Neuronal stem cell (in vitro differentiated cells): ENCODE results near the gene SCNN1A.

Source experiments
- DNase-seq: peaks from one replicate; pipeline ENCODE4 v3.0.0-alpha.2; 2013; ENCODE audit warnings: low spot score
- H2AFZ ChIP-seq: one replicate; pipeline ENCODE4 v1.6.1; 2013; ENCODE audit warnings: mild to moderate bottlenecking, low read length, inconsistent platforms
- H2AK5ac ChIP-seq: 2 replicates; pipeline ENCODE4 v1.6.1; 2013; ENCODE audit warnings: low read depth, mild to moderate bottlenecking, inconsistent platforms, low read length, moderate library complexity, mixed read lengths
- H2BK120ac ChIP-seq: 2 replicates; pipeline ENCODE4 v1.6.1; 2013; ENCODE audit warnings: low read depth, mild to moderate bottlenecking, inconsistent platforms, low read length, moderate library complexity, mixed read lengths
- H2BK12ac ChIP-seq: one replicate; pipeline ENCODE4 v1.6.1; 2013; ENCODE audit warnings: low read length, inconsistent platforms
- H2BK15ac ChIP-seq: 2 replicates; pipeline ENCODE4 v1.6.1; 2013; ENCODE audit warnings: mild to moderate bottlenecking, low read length, inconsistent platforms, mixed read lengths
- H2BK5ac ChIP-seq: one replicate; pipeline ENCODE4 v1.6.1; 2013; ENCODE audit warnings: inconsistent platforms, mild to moderate bottlenecking, low read length, moderate library complexity
- H3K14ac ChIP-seq: one replicate; pipeline ENCODE4 v1.6.1; 2013; ENCODE audit warnings: low read length, inconsistent platforms
- H3K18ac ChIP-seq: 2 replicates; pipeline ENCODE4 v1.6.1; 2013; ENCODE audit warnings: low read length, inconsistent platforms
- H3K23ac ChIP-seq: 2 replicates; pipeline ENCODE4 v1.6.1; 2013; ENCODE audit warnings: low read depth, mild to moderate bottlenecking, mixed read lengths, low read length, inconsistent platforms; ENCODE audit not compliant: poor library complexity
- H3K27ac ChIP-seq: replicated peaks from 3 replicates; pipeline ENCODE4 v1.5.1; 2013; ENCODE audit warnings: low read length, inconsistent platforms
- H3K27me3 ChIP-seq, 3 experiments: 2 replicates each; pipeline ENCODE4 v1.6.1; 2013; ENCODE audit warnings: low read length in 3 of 3, mild to moderate bottlenecking in 2 of 3, inconsistent platforms in 1 of 3, low read depth in 1 of 3, mixed read lengths in 1 of 3, moderate library complexity in 1 of 3; ENCODE audit not compliant: control insufficient read depth in 3 of 3, insufficient read depth in 3 of 3
- H3K36me3 ChIP-seq, 2 donors: replicated peaks in 1 of 2; 2 replicates each; pipeline ENCODE4 v1.6.1; 2013; ENCODE audit warnings: low read length in 2 of 2; ENCODE audit not compliant: control insufficient read depth in 2 of 2, insufficient read depth in 2 of 2
- H3K4ac ChIP-seq: 2 replicates; pipeline ENCODE4 v1.6.1; 2013; ENCODE audit warnings: inconsistent platforms, mild to moderate bottlenecking, low read length, moderate library complexity
- H3K4me1 ChIP-seq, 2 donors: 1 replicate in 1 of 2; 2 replicates in 1 of 2; pipeline ENCODE4 v1.6.1; 2013; ENCODE audit warnings: low read length in 2 of 2, low read depth in 1 of 2; ENCODE audit not compliant: control insufficient read depth in 2 of 2, insufficient read depth in 1 of 2
- H3K4me2 ChIP-seq: one replicate; pipeline ENCODE4 v1.6.1; 2013; ENCODE audit warnings: mild to moderate bottlenecking, low read length, inconsistent platforms; ENCODE audit not compliant: insufficient read depth, poor library complexity, severe bottlenecking
- H3K4me3 ChIP-seq, 2 donors: 2 replicates each; pipeline ENCODE4 v1.5.1; 2013; ENCODE audit warnings: low read length in 2 of 2, mild to moderate bottlenecking in 2 of 2, inconsistent platforms in 1 of 2, moderate library complexity in 1 of 2
- H3K79me1 ChIP-seq: one replicate; pipeline ENCODE4 v1.6.1; 2013; ENCODE audit warnings: low read depth, mild to moderate bottlenecking, inconsistent platforms, low read length, moderate library complexity
- H3K9ac ChIP-seq: one replicate; pipeline ENCODE4 v1.6.1; 2013; ENCODE audit warnings: mild to moderate bottlenecking, low read depth, low read length, inconsistent platforms; ENCODE audit not compliant: poor library complexity
- H3K9me3 ChIP-seq, 2 donors: replicated peaks in 1 of 2; 2 replicates each; pipeline versions ENCODE3 to v1.6.1; 2013; ENCODE audit warnings: low read length in 2 of 2, mild to moderate bottlenecking in 2 of 2, inconsistent platforms in 1 of 2, low read depth in 1 of 2, mixed read lengths in 1 of 2, moderate library complexity in 1 of 2; ENCODE audit not compliant: control insufficient read depth in 2 of 2, insufficient read depth in 1 of 2
- H4K8ac ChIP-seq: one replicate; pipeline ENCODE4 v1.6.1; 2013; ENCODE audit warnings: low read depth, mild to moderate bottlenecking, inconsistent platforms, low read length, moderate library complexity
- H4K91ac ChIP-seq: one replicate; pipeline ENCODE4 v1.6.1; 2013; ENCODE audit warnings: low read length, low read depth, mild to moderate bottlenecking, inconsistent platforms; ENCODE audit not compliant: poor library complexity
- WGBS, 2 donors: extraction: QIAGEN DNeasy Blood & Tissue Kit; methylation state at CpG; one replicate each; pipeline ENCODE4 v1.1.7; 2013; ENCODE audit warnings: missing lambda C conversion rate in 2 of 2, mixed read lengths in 1 of 2; ENCODE audit not compliant: insufficient read length in 2 of 2, insufficient replicate concordance in 1 of 2; ENCODE audit errors: extremely low coverage in 2 of 2; 5-methylcytosine and 5-hydroxymethylcytosine counted together

SCNN1A gene

DNA sequence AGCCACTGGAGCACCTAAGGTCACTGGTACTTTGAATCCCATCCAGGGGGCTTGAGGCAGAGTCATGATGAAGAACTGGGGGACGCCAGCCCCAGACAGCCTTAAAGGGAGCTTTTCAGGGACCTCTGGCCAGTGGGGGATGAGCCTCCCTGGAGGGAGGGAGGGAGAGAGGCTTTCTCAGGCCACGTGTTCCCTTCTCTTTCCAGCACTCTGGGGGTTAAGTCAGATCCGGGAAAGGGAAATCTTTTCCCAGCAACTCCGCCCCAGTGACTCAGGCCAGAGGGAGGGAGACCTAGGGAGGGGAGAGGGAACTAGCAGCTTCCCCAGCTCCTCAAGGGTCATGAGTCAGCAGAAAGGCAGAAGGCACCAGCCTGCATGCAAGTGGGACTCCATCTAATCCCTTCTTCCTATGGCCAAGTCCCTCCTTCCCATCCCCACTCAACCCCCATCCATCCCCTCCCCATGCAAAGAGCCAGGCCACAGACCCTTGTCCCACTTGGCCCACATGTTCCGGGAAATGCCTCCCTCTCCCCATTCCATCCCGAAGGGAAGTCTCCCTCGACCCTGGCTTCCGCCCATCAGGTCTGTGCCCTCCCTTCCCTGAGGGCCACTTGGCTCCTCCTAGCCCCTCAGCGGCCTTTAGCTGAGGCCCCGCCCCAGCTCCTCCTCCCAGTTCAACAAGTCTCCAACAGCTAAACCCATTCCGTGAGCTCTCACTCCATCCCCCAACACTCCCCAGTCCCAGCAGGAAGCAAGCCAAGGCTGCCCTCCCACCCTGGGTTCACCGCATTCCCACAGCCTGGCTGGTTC lies 39.1 kb downstream of the SCNN1A start:
- Histone ChIP-seq H3K9ac (peak overlapping the region; percentile 32), H4K91ac (no peak overlapping the region), H2AFZ (peak overlapping the region; percentile 65), H3K27ac (peak overlapping the region; percentile 95), H2BK12ac (peak overlapping the region; percentile 80), H3K9me3 (no peaks in the 10 kb centered on the region), H3K79me1 (peaks cover 20% of the 10 kb centered on the region), H3K27me3 (no peaks in the 10 kb centered on the region), H2BK5ac (peak overlapping the region; percentile 94), H3K4me3 (peak overlapping the region; percentile 24 to 52), H3K4me1 (peaks cover 47 to 56% of the 10 kb centered on the region in 2 donors), H2BK15ac (peak overlapping the region; percentile 88), H3K36me3 (peaks cover 20 to 61% of the 10 kb centered on the region in 2 donors), H3K4ac (no peak overlapping the region), H3K4me2 (peak overlapping the region; percentile 46), H4K8ac (peak overlapping the region; percentile 19), H3K18ac (peak overlapping the region; percentile 94), H2BK120ac (peak overlapping the region; percentile 49), H3K14ac (no peak overlapping the region), H2AK5ac (peak overlapping the region; percentile 84), H3K23ac (peak overlapping the region; percentile 21)
- WGBS, 2 donors = no CpG with 5 or more reads among the region's 12 CpGs
- DNase-seq = peak; percentile 89

- peak overlapping the region; percentile 95 for H3K27ac ChIP-seq
- peak overlapping the region; percentile 44 for H2AFZ ChIP-seq
- whole genome bisulfite sequencing, 2 donors = no CpG with 5 or more reads among the region's 11 CpGs
- peak overlapping the region; percentile 94 for H3K18ac ChIP-seq
- peak overlapping the region; percentile 24 to 52 for H3K4me3 ChIP-seq
- no peak overlapping the region for H3K14ac ChIP-seq
- peaks cover 41 to 56% of the 10 kb centered on the region in 2 donors for H3K4me1 ChIP-seq
- DNase-seq = no peak
- H3K23ac ChIP-seq = peak overlapping the region; percentile 21
- H3K79me1 ChIP-seq = peaks cover 18% of the 10 kb centered on the region
- peak overlapping the region; percentile 94 for H2BK5ac ChIP-seq
- peaks cover 23 to 69% of the 10 kb centered on the region in 2 donors for H3K36me3 ChIP-seq
- no peaks in the 10 kb centered on the region for H3K9me3 ChIP-seq
- peak overlapping the region; percentile 19 for H4K8ac ChIP-seq
- peak overlapping the region; percentile 84 for H2AK5ac ChIP-seq
- peak overlapping the region; percentile 80 for H2BK12ac ChIP-seq
- H2BK120ac ChIP-seq = no peak overlapping the region
- H2BK15ac ChIP-seq = peak overlapping the region; percentile 88
- H3K4me2 ChIP-seq = peak overlapping the region; percentile 46
- no peak overlapping the region for H3K4ac ChIP-seq
- no peak overlapping the region for H4K91ac ChIP-seq
- H3K27me3 ChIP-seq = no peaks in the 10 kb centered on the region
- peak overlapping the region; percentile 87 for H3K9ac ChIP-seq
Measured at GRCh38 chr12:6335451-6336078, 39.8 kb downstream of the SCNN1A start.

GRCh38 chr12:6334940-6335450 lies 40.4 kb downstream of the SCNN1A start:
- no peak overlapping the region for H3K4me3 ChIP-seq
- H2AFZ ChIP-seq = no peak overlapping the region
- no peak overlapping the region for H2BK15ac ChIP-seq
- H3K27me3 ChIP-seq = no peaks in the 10 kb centered on the region
- DNase-seq = no peak
- H4K91ac ChIP-seq = no peak overlapping the region
- no peak overlapping the region for H2BK5ac ChIP-seq
- H3K18ac ChIP-seq = peak overlapping the region; percentile 20
- no CpG with 5 or more reads among the region's 13 CpGs for WGBS, 2 donors
- no peak overlapping the region for H4K8ac ChIP-seq
- H3K14ac ChIP-seq = no peak overlapping the region
- H2AK5ac ChIP-seq = no peak overlapping the region
- H3K23ac ChIP-seq = peak overlapping the region; percentile 1
- H3K9ac ChIP-seq = no peak overlapping the region
- no peaks in the 10 kb centered on the region for H3K9me3 ChIP-seq
- H2BK12ac ChIP-seq = no peak overlapping the region
- peaks cover 24 to 74% of the 10 kb centered on the region in 2 donors for H3K36me3 ChIP-seq
- H2BK120ac ChIP-seq = no peak overlapping the region
- no peak overlapping the region for H3K4me2 ChIP-seq
- H3K4me1 ChIP-seq = peaks cover 40 to 52% of the 10 kb centered on the region in 2 donors
- H3K27ac ChIP-seq = peak overlapping the region; percentile 95
- peaks cover 14% of the 10 kb centered on the region for H3K79me1 ChIP-seq
- no peak overlapping the region for H3K4ac ChIP-seq

DNA sequence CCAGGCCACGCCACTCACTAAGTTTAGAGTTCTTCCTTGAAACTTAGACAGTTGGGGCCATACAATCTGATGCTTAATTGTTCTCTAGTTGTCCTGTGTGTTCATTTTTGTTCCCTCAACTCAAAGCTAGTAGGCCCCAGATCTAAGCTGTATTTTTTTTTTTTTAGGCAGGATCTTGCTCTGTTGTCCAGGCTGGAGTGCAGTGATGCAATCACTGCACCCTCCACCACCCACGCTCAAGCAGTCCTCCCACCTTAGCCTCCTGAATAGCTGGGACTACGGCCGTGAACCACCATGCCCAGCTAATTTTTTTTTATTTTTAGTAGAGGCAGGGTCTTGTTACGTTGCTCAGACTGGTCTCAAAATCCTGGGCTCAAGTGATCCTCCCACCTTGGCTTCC lies 41.0 kb downstream of the SCNN1A start:
- Histone ChIP-seq H3K4me1 (peaks cover 36 to 45% of the 10 kb centered on the region in 2 donors), H3K9ac (no peak overlapping the region), H3K14ac (no peak overlapping the region), H3K4me3 (no peak overlapping the region), H3K4ac (no peak overlapping the region), H3K79me1 (peaks cover 13% of the 10 kb centered on the region), H2AK5ac (no peak overlapping the region), H2BK5ac (no peak overlapping the region), H3K27ac (no peak overlapping the region), H3K23ac (no peak overlapping the region), H4K91ac (no peak overlapping the region), H3K9me3 (no peaks in the 10 kb centered on the region), H3K36me3 (peaks cover 26 to 79% of the 10 kb centered on the region in 2 donors), H3K4me2 (no peak overlapping the region), H3K27me3 (no peaks in the 10 kb centered on the region), H2BK120ac (no peak overlapping the region), H2AFZ (no peak overlapping the region), H2BK12ac (no peak overlapping the region), H2BK15ac (no peak overlapping the region), H4K8ac (no peak overlapping the region), H3K18ac (no peak overlapping the region)
- no peak for DNase-seq
- no CpG with 5 or more reads among the region's 5 CpGs for WGBS, 2 donors
